AG04450 (cell line): Measurements from ENCODE around the gene CYTL1. TPM values are rescaled to one million over a fixed set of nuclear protein-coding genes. Genes with fewer than 3 reads are reported as not detected.

Source experiments
- CTCF ChIA-PET: fragments of 300-600, 350-600 bp; formaldehyde crosslinking; extraction: SDS; loops from one replicate; lab custom pipeline; 2022; ENCODE audit warnings: antibody characterized with exemption, inconsistent platforms; lab: Charles Lee
- POLR2A ChIA-PET: fragments of 350-600 bp; formaldehyde crosslinking; extraction: SDS; loops from one replicate; lab custom pipeline; 2021; ENCODE audit warnings: antibody characterized with exemption, inconsistent platforms; lab: Yijun Ruan, JAX
- DNase-seq: peaks from one replicate; pipeline ENCODE4 v3.0.0-alpha.2; 2011; ENCODE audit warnings: low read depth, low spot score
- H3K27ac ChIP-seq: one replicate; pipeline ENCODE4 v1.5.1; 2012; ENCODE audit warnings: low read depth, low read length, control low read depth
- H3K27me3 ChIP-seq: one replicate; pipeline ENCODE4 v1.6.0; 2012; ENCODE audit warnings: low read length; ENCODE audit not compliant: control insufficient read depth, insufficient read depth
- H3K4me3 ChIP-seq: 2 replicates; pipeline ENCODE4 v1.5.1; 2011; ENCODE audit warnings: mild to moderate bottlenecking, low read depth, low read length, control low read depth
- H3K9me3 ChIP-seq: 2 replicates; pipeline ENCODE4 v1.5.1; 2012; ENCODE audit warnings: low read length; ENCODE audit not compliant: control insufficient read depth, insufficient read depth
- CTCF ChIP-seq: IDR thresholded peaks from 2 replicates; pipeline ENCODE4 v1.5.1; 2011; ENCODE audit warnings: low read depth, low read length, control low read depth, inconsistent platforms
- polyA plus RNA-seq: library from polyadenylated mRNA; depleted of rRNA; stranded (reverse); fragments of >200 nt; gene quantifications from 2 replicates; pipeline ENCODE4 v1.2.3, GENCODE V29; 2011

Gene CYTL1
- polyA plus RNA-seq, 1 experiment: 30.0 TPM

DNA sequence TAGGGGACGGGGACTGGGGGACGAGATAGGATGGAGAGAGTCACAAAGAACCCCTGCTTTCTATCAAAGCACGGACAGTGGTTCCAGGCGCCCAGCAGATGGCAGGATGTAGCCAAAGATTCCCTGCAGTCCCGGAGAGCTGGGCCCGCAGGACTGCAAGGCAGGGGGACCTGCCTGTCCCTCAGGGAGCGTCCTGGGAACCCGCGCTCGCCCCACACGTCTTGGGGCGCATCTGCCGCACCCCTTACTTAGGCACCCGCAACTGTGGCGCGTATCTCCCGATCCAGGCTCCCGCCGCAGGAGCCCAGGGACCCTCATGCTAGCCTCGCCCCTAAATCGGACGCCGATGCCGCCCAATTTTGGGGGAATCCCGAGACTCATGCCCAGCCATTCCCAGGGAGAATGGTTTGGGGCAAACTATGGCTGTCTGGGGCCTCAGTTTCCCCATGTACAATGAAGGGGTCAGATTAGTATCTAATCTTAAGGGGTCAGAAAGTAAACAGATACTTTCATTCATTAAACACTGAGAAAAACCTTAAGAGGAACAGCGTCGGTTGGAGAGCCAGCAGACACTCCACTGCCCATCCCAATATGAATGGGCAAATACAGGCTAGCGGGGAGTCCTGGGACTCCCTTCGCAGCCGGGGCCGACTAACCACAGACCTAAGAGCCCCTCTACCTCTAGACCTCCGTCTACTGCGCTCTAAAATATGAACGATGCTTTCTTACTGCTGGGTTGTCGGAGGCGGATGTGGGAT is 31.4 kb upstream of the CYTL1 start:
- Histone ChIP-seq H3K27me3 (peaks cover 2% of the 10 kb centered on the region), H3K4me3 (peak overlapping the region; percentile 66), H3K9me3 (no peaks in the 10 kb centered on the region; the same call in 1 of the 2 replicates), H3K27ac (no peak overlapping the region)
- peak; percentile 87 for TF ChIP-seq CTCF
- POLR2A ChIA-PET: interaction anchor here (0.6 to 1.7 kb wide), 4 partner anchors 13 to 584 kb away, joined by 3 to 11 read pairs (median 6); no protein-coding TSS in a partner anchor
- CTCF ChIA-PET: interaction anchor here (0.6 to 3.7 kb wide), 17 partner anchors 8 to 1196 kb away, joined by 3 to 25 read pairs (median 4); no protein-coding TSS in a partner anchor
- DNase-seq: peak; percentile 52

DNA sequence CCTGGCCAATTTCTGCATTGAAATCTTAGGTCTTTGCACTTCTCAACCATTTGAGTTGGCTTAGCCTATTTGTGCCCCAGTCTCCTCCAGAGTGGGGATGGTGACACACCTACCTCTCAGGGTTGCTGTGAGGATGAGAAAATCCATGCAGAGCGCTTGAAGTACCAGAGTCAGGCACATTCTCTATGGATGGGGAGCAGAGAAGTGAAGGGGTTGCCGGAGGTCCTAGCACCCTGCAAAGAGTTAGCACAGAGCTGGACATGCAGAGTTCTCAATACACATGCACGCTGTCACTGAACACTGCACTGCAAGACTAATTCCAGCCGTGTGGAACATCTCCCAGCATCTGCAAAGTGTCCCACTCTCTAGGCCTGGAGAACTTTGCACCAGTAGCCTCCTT is 29.5 kb upstream of the CYTL1 start:
- no peak overlapping the region for H3K27ac ChIP-seq
- H3K4me3 ChIP-seq: no peak overlapping the region
- ChIA-PET CTCF (interaction anchor here (0.6 to 3.7 kb wide), 3 partner anchors 9 to 742 kb away, joined by 3 to 25 read pairs (median 9); no protein-coding TSS in a partner anchor), POLR2A (no interaction called here)
- DNase-seq: no peak
- no peaks in the 10 kb centered on the region; the same call in 1 of the 2 replicates for H3K9me3 ChIP-seq
- no peak for TF ChIP-seq CTCF
- H3K27me3 ChIP-seq: peaks cover 2% of the 10 kb centered on the region

GRCh38 chr4:5045097-5045496 is 25.8 kb upstream of the CYTL1 start:
- POLR2A ChIA-PET: no interaction called here
- no peak overlapping the region for H3K27ac ChIP-seq
- TF ChIP-seq CTCF: no peak
- no peaks in the 10 kb centered on the region for H3K9me3 ChIP-seq
- CTCF ChIA-PET: interaction anchor here (1.3 kb wide), 1 partner anchor 745 kb away, joined by 3 read pairs; no protein-coding TSS in a partner anchor
- H3K27me3 ChIP-seq: no peaks in the 10 kb centered on the region
- H3K4me3 ChIP-seq: no peak overlapping the region
- no peak for DNase-seq

DNA sequence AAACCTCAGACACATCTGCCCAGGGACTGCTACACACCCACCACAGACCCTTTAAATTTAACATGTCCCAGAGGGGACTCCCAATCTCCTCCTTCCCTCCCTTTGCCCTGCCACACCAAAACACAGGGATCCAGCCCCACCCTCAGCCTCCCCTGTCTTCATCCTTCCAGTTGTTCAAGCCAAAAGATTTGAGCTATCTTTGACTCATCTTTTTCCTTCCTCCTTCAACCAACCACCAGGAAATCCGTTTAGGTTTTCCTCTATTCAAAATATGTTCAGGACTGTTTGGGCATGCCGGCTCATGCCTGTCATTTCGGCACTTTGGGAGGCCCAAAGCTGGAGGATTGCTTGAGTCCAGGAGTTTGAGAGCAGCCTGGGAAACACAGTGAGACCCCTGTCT is 25.1 kb upstream of the CYTL1 start:
- TF ChIP-seq CTCF: no peak
- DNase-seq: no peak
- CTCF ChIA-PET: no interaction called here
- Histone ChIP-seq H3K27me3 (no peaks in the 10 kb centered on the region), H3K4me3 (no peak overlapping the region), H3K9me3 (no peaks in the 10 kb centered on the region), H3K27ac (no peak overlapping the region)
- POLR2A ChIA-PET: no interaction called here

DNA sequence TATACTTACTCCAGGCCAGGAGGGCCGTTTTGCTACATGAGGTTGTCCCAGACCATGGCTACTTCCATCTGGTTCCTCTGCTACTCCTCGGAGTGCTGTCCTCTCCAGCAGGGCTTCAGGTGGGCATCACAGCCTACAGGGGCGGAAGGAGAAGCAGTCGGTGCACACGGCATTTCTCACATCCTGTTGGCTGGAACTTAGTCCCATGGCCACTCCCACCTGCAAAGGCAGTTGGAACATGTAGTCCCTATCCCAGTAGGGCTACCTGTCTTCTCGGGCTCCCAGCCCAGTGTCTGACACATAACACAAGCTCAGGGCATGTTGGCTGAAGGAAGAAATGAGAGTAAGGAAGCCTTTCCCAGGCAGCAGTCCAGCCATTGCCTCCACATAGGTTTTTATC is 24.3 kb upstream of the CYTL1 start:
- no peak overlapping the region for H3K4me3 ChIP-seq
- POLR2A ChIA-PET: interaction anchor here (0.8 kb wide), 1 partner anchor 699 kb away, joined by 6 read pairs; no protein-coding TSS in a partner anchor
- CTCF ChIA-PET: interaction anchor here (0.6 to 1.0 kb wide), 2 partner anchors 8 to 11 kb away, joined by 3 to 4 read pairs; partner anchors contain the start of gene STK32B
- DNase-seq: no peak
- H3K9me3 ChIP-seq: no peaks in the 10 kb centered on the region
- no peaks in the 10 kb centered on the region for H3K27me3 ChIP-seq
- no peak for TF ChIP-seq CTCF
- H3K27ac ChIP-seq: no peak overlapping the region
